GM12878 (cell line): ENCODE results near the gene PHLDB1. TPM values are rescaled to one million over a fixed set of nuclear protein-coding genes. Genes with fewer than 3 reads are reported as not detected.

Experiments
- ATAC-seq: fragments of 200-7000 bp; cut with Tn5 transposase; 3 replicates; pipeline ENCODE4 v1.9.1; 2020; ENCODE audit warnings: mild to moderate bottlenecking, moderate library complexity
- BruUV-seq: library from RNA; stranded (reverse); fragments of 400-500 nt; replicated peaks from 2 replicates; lab custom pipeline; 2021; lab: Mats Ljungman, UMichigan
- CTCF ChIA-PET: fragments of 300-600 bp; sonication (Branson Sonifier 250); formaldehyde crosslinking; extraction: SDS; loops from one replicate; lab custom pipeline; 2021; ENCODE audit warnings: inconsistent platforms; lab: Yijun Ruan, JAX
- POLR2A ChIA-PET: fragments of 350-600 bp; formaldehyde crosslinking; extraction: SDS; loops from one replicate; lab custom pipeline; 2021; ENCODE audit warnings: inconsistent platforms; lab: Charles Lee
- RAD21 ChIA-PET: fragments of 300-600 bp; sonication (Branson Sonifier 250); formaldehyde crosslinking; loops from one replicate; lab custom pipeline; 2023; ENCODE audit warnings: antibody characterized with exemption; ENCODE audit not compliant: unreplicated experiment; lab: Charles Lee
- SMC1A ChIA-PET: fragments of 300-600 bp; sonication (Branson Sonifier 250); formaldehyde crosslinking; loops from one replicate; lab custom pipeline; 2023; ENCODE audit not compliant: unreplicated experiment, uncharacterized antibody; lab: Charles Lee
- DNase-seq: peaks from one replicate; pipeline ENCODE4 v3.0.0-alpha.2; 2011; ENCODE audit warnings: low read depth, low spot score
- FAIRE-seq: peaks from 3 replicates; lab custom pipeline; 2011; peaks lifted over from hg19 to GRCh38; lab: Jason Lieb, UNC
- H2AFZ ChIP-seq: 2 replicates; pipeline ENCODE4 v1.6.0; 2011; ENCODE audit warnings: low read depth, low read length, control low read depth; ENCODE audit not compliant: control insufficient read depth
- H3K27ac ChIP-seq: 2 replicates; pipeline ENCODE4 v1.5.1; 2011; ENCODE audit warnings: control low read depth; ENCODE audit not compliant: control insufficient read depth, insufficient read depth
- H3K27me3 ChIP-seq, 2 experiments: replicated peaks in 1 of 2; 2 replicates each; pipeline versions ENCODE4 v1.6.0 to v1.6.1; 2011; ENCODE audit warnings: low read length in 1 of 2; ENCODE audit not compliant: control insufficient read depth in 2 of 2, insufficient read depth in 2 of 2
- H3K36me3 ChIP-seq, 2 experiments: 2 replicates each; pipeline ENCODE4 v1.5.1; 2011; ENCODE audit warnings: low read length in 1 of 2; ENCODE audit not compliant: control insufficient read depth in 2 of 2, insufficient read depth in 2 of 2
- H3K4me1 ChIP-seq: 2 replicates; pipeline ENCODE4 v1.6.1; 2011; ENCODE audit warnings: mild to moderate bottlenecking, low read length, moderate library complexity, mixed read lengths; ENCODE audit not compliant: control insufficient read depth, insufficient read depth
- H3K4me2 ChIP-seq: 2 replicates; pipeline ENCODE4 v1.6.0; 2011; ENCODE audit warnings: control low read depth; ENCODE audit not compliant: control insufficient read depth, insufficient read depth
- H3K4me3 ChIP-seq: fragments of 200-600 bp; sonication (generic); 2 replicates; pipeline ENCODE4 v1.5.1; 2016
- H3K79me2 ChIP-seq: 2 replicates; pipeline ENCODE4 v1.6.0; 2011; ENCODE audit warnings: low read length; ENCODE audit not compliant: control insufficient read depth, insufficient read depth
- H3K9ac ChIP-seq: 2 replicates; pipeline ENCODE4 v1.8.0; 2011; ENCODE audit warnings: low read length, control low read depth, mixed read lengths; ENCODE audit not compliant: control insufficient read depth, insufficient read depth
- H3K9me3 ChIP-seq: replicated peaks from 3 replicates; pipeline ENCODE4 v1.5.1; 2011; ENCODE audit warnings: mild to moderate bottlenecking, low read length; ENCODE audit not compliant: control insufficient read depth, insufficient read depth
- H4K20me1 ChIP-seq: 2 replicates; pipeline ENCODE4 v1.6.0; 2011; ENCODE audit not compliant: control insufficient read depth, insufficient read depth
- CREB1 ChIP-seq: IDR thresholded peaks from 2 replicates; pipeline ENCODE4 v1.6.1; 2012; ENCODE audit warnings: low read depth, mild to moderate bottlenecking, inconsistent platforms
- RAD51 ChIP-seq: fragments of 450-650 bp; IDR thresholded peaks from 2 replicates; pipeline ENCODE4 v1.6.1; 2016; ENCODE audit warnings: moderate library complexity, mild to moderate bottlenecking, inconsistent platforms
- WGBS: methylation state at CpG from one replicate; pipeline ENCODE4 v1.1.6; 2016; ENCODE audit warnings: low lambda C conversion rate; ENCODE audit not compliant: insufficient replicate concordance, insufficient coverage; ENCODE audit errors: missing lambda C conversion rate; 5-methylcytosine and 5-hydroxymethylcytosine counted together
- in situ Hi-C: fragments of 300-500 bp; cut with MboI; formaldehyde crosslinking; loops from 9 replicates; pipeline ENCODE4 v1.14.3; 2018; ENCODE audit warnings: mixed read lengths
- intact Hi-C: fragments of 100-400 bp; cut with micrococcal nuclease; formaldehyde crosslinking; loops from one replicate; pipeline ENCODE4 v1.14.2; 2022; ENCODE audit not compliant: unreplicated experiment
- polyA plus RNA-seq, 11 experiments: library from polyadenylated mRNA; depleted of rRNA in 4 of 11; unstranded in 6 of 11; stranded (reverse) in 5 of 11; fragments of >200 nt; fragmentation: Nextera tagmentation in 4 of 11; fragmentation: Illumina TruSeq in 1 of 11; extraction: Ambion mirVana in 4 of 11; extraction: Trizol in 1 of 11; gene quantifications; 1 replicate in 1 of 11; 2 replicates in 10 of 11; pipeline versions ENCODE4 v1.2.1 to v1.2.3, GENCODE V29; 2011 to 2016; ENCODE audit warnings: inconsistent platforms in 2 of 11, missing spikeins in 2 of 11, low read depth in 1 of 11
- total RNA-seq, 4 experiments: library from RNA; depleted of rRNA in 3 of 4; stranded (reverse); fragments of >200 nt in 3 of 4; fragmentation: Illumina TruSeq in 1 of 4; extraction: Trizol in 1 of 4; gene quantifications; 2 replicates each; pipeline versions ENCODE4 v1.2.1 to v1.2.3, GENCODE V29; 2013 to 2021
- TF ChIP-seq, protein P1 (sequence below): fragments of 450-650 bp; IDR thresholded peaks from 2 replicates; pipeline ENCODE4 v1.6.1; 2014; ENCODE audit warnings: mild to moderate bottlenecking

The PHLDB1 gene
- total and polyA plus RNA-seq, 10 of the 15 experiments (the other 5 are each of a cell fraction or from before 2014, with no cell fraction given), result 0.03 to 0.26 (median 0.18) TPM; not detected in 4

DNA sequence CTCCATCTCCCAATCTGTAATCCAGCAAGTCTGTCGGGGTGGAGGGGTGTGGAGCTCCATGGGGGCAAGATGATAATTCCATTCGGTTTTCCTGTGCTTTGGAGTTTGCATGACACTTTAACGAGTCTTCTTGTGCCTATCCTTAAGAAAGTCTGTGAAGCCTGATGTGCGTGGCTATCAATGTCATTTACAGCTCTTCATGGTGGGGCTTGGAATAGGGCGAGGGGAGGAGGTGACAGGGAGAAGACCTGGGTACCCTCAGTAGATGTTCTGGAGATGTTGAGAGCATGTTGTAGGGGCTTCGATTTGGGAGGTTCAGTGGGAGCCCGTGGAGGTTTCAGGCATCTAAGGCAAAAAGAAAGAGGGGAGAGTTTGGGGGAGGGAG lies 579 bp upstream of the PHLDB1 start:
- SMC1A ChIA-PET, result interaction anchor here (1.6 kb wide), 1 partner anchor 15 kb away, joined by 5 read pairs; no protein-coding TSS in a partner anchor
- in situ Hi-C loops, result no loop called here
- CTCF ChIA-PET, result interaction anchor here (0.9 to 1.3 kb wide), 2 partner anchors 12 to 193 kb away, joined by 3 to 4 read pairs; no protein-coding TSS in a partner anchor
- DNase-seq, result no peak
- Histone ChIP-seq H3K27ac (no peak overlapping the region), H3K27me3 (peaks cover 18 to 31% of the 10 kb centered on the region in 2 experiments; a peak in 3 of 4 replicates), H3K79me2 (no peaks in the 10 kb centered on the region), H4K20me1 (peaks cover 3% of the 10 kb centered on the region; the same call in 1 of the 2 replicates), H3K9ac (no peak overlapping the region), H3K36me3 (peaks cover 6 to 8% of the 10 kb centered on the region in 2 experiments; a peak in 3 of 4 replicates), H2AFZ (no peak overlapping the region), H3K4me1 (peaks cover 8% of the 10 kb centered on the region), H3K4me3 (no peak overlapping the region), H3K4me2 (no peak overlapping the region), H3K9me3 (no peaks in the 10 kb centered on the region)
- BruUV-seq, result no TSS peak
- no peak for FAIRE-seq
- intact Hi-C loops, result no loop called here
- RAD21 ChIA-PET, result interaction anchor here (1.2 kb wide), 1 partner anchor 12 kb away, joined by 4 read pairs; no protein-coding TSS in a partner anchor
- 56% methylated on average over 7 of the region's 7 CpGs for WGBS
- POLR2A ChIA-PET, result no interaction called here
- ATAC-seq, result no peak
- TF ChIP-seq, protein P1, sequence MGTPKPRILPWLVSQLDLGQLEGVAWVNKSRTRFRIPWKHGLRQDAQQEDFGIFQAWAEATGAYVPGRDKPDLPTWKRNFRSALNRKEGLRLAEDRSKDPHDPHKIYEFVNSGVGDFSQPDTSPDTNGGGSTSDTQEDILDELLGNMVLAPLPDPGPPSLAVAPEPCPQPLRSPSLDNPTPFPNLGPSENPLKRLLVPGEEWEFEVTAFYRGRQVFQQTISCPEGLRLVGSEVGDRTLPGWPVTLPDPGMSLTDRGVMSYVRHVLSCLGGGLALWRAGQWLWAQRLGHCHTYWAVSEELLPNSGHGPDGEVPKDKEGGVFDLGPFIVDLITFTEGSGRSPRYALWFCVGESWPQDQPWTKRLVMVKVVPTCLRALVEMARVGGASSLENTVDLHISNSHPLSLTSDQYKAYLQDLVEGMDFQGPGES, result no peak
- TF ChIP-seq CREB1 (no peak), RAD51 (no peak)
